MM.1S (cell line): ENCODE data around the gene CNBP.

ENCODE experiments used
- DNase-seq: peaks from one replicate; pipeline ENCODE4 v3.0.0-alpha.2; 2015
- H2AFZ ChIP-seq: fragments of 300-600 bp; sonication (generic); 2 replicates; pipeline ENCODE4 v1.6.0; 2016; ENCODE audit warnings: antibody characterized with exemption, low read length
- H3F3A ChIP-seq: fragments of 300-600 bp; sonication (generic); 2 replicates; pipeline ENCODE4 v1.6.1; 2016; ENCODE audit warnings: mild to moderate bottlenecking, antibody characterized with exemption, low read length, moderate library complexity, mixed read lengths; ENCODE audit not compliant: insufficient read depth
- H3K27ac ChIP-seq: fragments of 300-600 bp; sonication (generic); 2 replicates; pipeline ENCODE4 v1.5.1; 2016; ENCODE audit warnings: mild to moderate bottlenecking, low read length
- H3K27me3 ChIP-seq: fragments of 300-600 bp; sonication (generic); replicated peaks from 2 replicates; pipeline ENCODE4 v1.6.0; 2016; ENCODE audit warnings: low read length; ENCODE audit not compliant: insufficient read depth
- H3K36me3 ChIP-seq: fragments of 300-600 bp; sonication (generic); replicated peaks from 2 replicates; pipeline ENCODE4 v1.6.1; 2016; ENCODE audit warnings: mild to moderate bottlenecking, low read length, mixed read lengths; ENCODE audit not compliant: insufficient read depth
- H3K4me1 ChIP-seq: fragments of 300-600 bp; sonication (generic); 2 replicates; pipeline ENCODE4 v1.6.1; 2016; ENCODE audit warnings: low read length, mixed read lengths
- H3K4me2 ChIP-seq: fragments of 300-600 bp; sonication (generic); 2 replicates; pipeline ENCODE4 v1.6.0; 2016; ENCODE audit warnings: low read depth, low read length
- H3K4me3 ChIP-seq: fragments of 300-600 bp; sonication (generic); 2 replicates; pipeline ENCODE4 v1.5.1; 2016; ENCODE audit warnings: low read length, mixed read lengths
- H3K79me2 ChIP-seq: fragments of 300-600 bp; sonication (generic); 2 replicates; pipeline ENCODE4 v1.6.1; 2016; ENCODE audit warnings: mixed run types, low read length, mixed read lengths
- H3K9ac ChIP-seq: fragments of 300-600 bp; sonication (generic); 2 replicates; pipeline ENCODE4 v1.6.1; 2016; ENCODE audit warnings: low read length, mixed read lengths
- H3K9me2 ChIP-seq: fragments of 300-600 bp; sonication (generic); replicated peaks from 2 replicates; pipeline ENCODE4 v1.6.1; 2016; ENCODE audit warnings: mild to moderate bottlenecking, low read length, mixed read lengths; ENCODE audit not compliant: insufficient read depth
- H3K9me3 ChIP-seq: fragments of 300-600 bp; sonication (generic); replicated peaks from 2 replicates; pipeline ENCODE4 v1.6.1; 2016; ENCODE audit warnings: mild to moderate bottlenecking, low read length, mixed read lengths; ENCODE audit not compliant: insufficient read depth
- H4K20me1 ChIP-seq: fragments of 300-600 bp; sonication (generic); 2 replicates; pipeline ENCODE4 v1.6.1; 2016; ENCODE audit warnings: mild to moderate bottlenecking, low read length, moderate library complexity, mixed read lengths; ENCODE audit not compliant: insufficient read depth
- CTCF ChIP-seq: fragments of 300-600 bp; sonication (generic); IDR thresholded peaks from 2 replicates; pipeline ENCODE4 v1.5.1; 2016; ENCODE audit warnings: antibody characterized with exemption, low read length, mixed read lengths
- EZH2 ChIP-seq: fragments of 300-600 bp; sonication (generic); optimal IDR thresholded peaks from 2 replicates; pipeline ENCODE3; 2017; ENCODE audit warnings: low read depth, mild to moderate bottlenecking, antibody characterized with exemption, low read length, mixed read lengths
- EZH2phosphoT487 ChIP-seq: fragments of 300-600 bp; sonication (generic); IDR thresholded peaks from 2 replicates; pipeline ENCODE4 v1.6.1; 2018; ENCODE audit warnings: antibody characterized with exemption, low read length

The CNBP gene

GRCh38 chr3:129128357-129129155 is 55.1 kb downstream of the CNBP start:
- Histone ChIP-seq H3K27me3 (no peaks in the 10 kb centered on the region), H3K9ac (no peak overlapping the region), H3K9me3 (no peaks in the 10 kb centered on the region), H3K27ac (no peak overlapping the region), H3F3A (peaks cover 4% of the 10 kb centered on the region), H3K4me3 (no peak overlapping the region), H3K36me3 (peaks cover 8% of the 10 kb centered on the region; the same call in 1 of the 2 replicates), H3K9me2 (no peaks in the 10 kb centered on the region), H3K79me2 (no peaks in the 10 kb centered on the region), H3K4me1 (peaks cover 4% of the 10 kb centered on the region), H3K4me2 (no peak overlapping the region), H2AFZ (no peak overlapping the region), H4K20me1 (no peaks in the 10 kb centered on the region)
- no peak for DNase-seq
- TF ChIP-seq EZH2 (no peak), CTCF (no peak), EZH2phosphoT487 (no peak)

- H3F3A ChIP-seq = peaks cover 18% of the 10 kb centered on the region
- no peak overlapping the region for H3K9ac ChIP-seq
- H3K4me3 ChIP-seq = no peak overlapping the region
- H3K36me3 ChIP-seq = 0 out of 2 replicates have a peak, but pooled peaks cover 8% of the 10 kb centered on the region
- H3K4me2 ChIP-seq = no peak overlapping the region
- H4K20me1 ChIP-seq = no peaks in the 10 kb centered on the region
- TF ChIP-seq EZH2phosphoT487 (no peak), CTCF (no peak), EZH2 (no peak)
- no peaks in the 10 kb centered on the region for H3K9me3 ChIP-seq
- no peak for DNase-seq
- H3K27me3 ChIP-seq = no peaks in the 10 kb centered on the region
- H3K79me2 ChIP-seq = no peaks in the 10 kb centered on the region
- H3K4me1 ChIP-seq = peaks cover 17% of the 10 kb centered on the region
- no peak overlapping the region for H2AFZ ChIP-seq
- no peak overlapping the region for H3K27ac ChIP-seq
- H3K9me2 ChIP-seq = no peaks in the 10 kb centered on the region
These were observed 56.9 kb downstream of the CNBP start for GRCh38 chr3:129126726-129127280.

GRCh38 chr3:129123314-129124060 is 60.2 kb downstream of the CNBP start:
- peaks cover 24% of the 10 kb centered on the region for H3K4me1 ChIP-seq
- DNase-seq = no peak
- H4K20me1 ChIP-seq = no peaks in the 10 kb centered on the region
- H3K27ac ChIP-seq = peak overlapping the region; percentile 35; the same call in 1 of the 2 replicates
- peak overlapping the region; percentile 13; the same call in 1 of the 2 replicates for H3K4me2 ChIP-seq
- no peaks in the 10 kb centered on the region for H3K36me3 ChIP-seq
- 0 out of 2 replicates have a peak overlapping the region, but pooled peaks have one; percentile 21 for H2AFZ ChIP-seq
- H3F3A ChIP-seq = peaks cover 45% of the 10 kb centered on the region
- H3K9me3 ChIP-seq = no peaks in the 10 kb centered on the region
- H3K79me2 ChIP-seq = peaks cover 17% of the 10 kb centered on the region
- TF ChIP-seq EZH2phosphoT487 (no peak), CTCF (no peak), EZH2 (no peak)
- no peaks in the 10 kb centered on the region for H3K9me2 ChIP-seq
- H3K4me3 ChIP-seq = no peak overlapping the region
- no peaks in the 10 kb centered on the region for H3K27me3 ChIP-seq
- no peak overlapping the region for H3K9ac ChIP-seq
